NCI-H2171 (cell line): Measurements from ENCODE around the gene FKBP11.

ENCODE experiments used
- DNase-seq: peaks from one replicate; lab custom pipeline; 2025; lab: John Stamatoyannopoulos, UW

Gene FKBP11

DNA sequence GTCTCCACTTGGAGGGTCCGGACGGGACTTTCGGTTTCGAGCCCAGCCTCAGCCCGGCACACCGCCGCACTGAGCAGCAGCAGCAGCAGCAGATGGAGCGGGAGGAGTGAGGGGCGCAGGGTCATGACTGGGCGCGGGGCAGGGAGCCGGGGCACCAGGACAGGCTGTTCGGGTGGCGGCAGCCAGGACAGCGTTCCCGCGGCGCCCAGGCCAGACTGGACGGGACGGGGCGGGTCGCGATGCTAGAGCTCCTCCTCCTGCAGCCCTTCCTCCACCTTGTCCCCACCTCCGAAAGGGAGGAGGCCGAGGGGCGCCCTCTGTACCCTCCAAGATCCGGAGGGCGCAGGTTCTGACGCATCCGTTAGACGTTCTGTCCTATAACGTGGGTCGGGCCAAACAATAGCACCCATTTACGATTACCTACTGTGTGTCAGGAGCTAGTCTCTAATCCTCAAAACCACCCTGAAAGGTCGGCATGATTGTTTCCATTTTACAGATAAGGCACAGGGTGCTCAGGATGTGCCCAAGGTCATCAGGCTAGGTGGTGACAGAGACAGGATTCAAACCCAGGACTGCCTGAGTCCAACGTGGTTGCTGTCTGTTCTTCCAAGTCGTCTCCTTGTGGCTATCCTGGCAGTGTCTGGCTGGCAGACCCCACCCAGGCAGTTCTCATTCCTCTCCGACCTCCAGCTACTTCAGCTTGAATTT lies at the start of gene FKBP11:
FKBP11 (minus strand) TSS at position 189 of the 708 bp plus-strand sequence; CDS start at position 125, 64 bp downstream.
- peak; percentile 38 for DNase-seq

DNA sequence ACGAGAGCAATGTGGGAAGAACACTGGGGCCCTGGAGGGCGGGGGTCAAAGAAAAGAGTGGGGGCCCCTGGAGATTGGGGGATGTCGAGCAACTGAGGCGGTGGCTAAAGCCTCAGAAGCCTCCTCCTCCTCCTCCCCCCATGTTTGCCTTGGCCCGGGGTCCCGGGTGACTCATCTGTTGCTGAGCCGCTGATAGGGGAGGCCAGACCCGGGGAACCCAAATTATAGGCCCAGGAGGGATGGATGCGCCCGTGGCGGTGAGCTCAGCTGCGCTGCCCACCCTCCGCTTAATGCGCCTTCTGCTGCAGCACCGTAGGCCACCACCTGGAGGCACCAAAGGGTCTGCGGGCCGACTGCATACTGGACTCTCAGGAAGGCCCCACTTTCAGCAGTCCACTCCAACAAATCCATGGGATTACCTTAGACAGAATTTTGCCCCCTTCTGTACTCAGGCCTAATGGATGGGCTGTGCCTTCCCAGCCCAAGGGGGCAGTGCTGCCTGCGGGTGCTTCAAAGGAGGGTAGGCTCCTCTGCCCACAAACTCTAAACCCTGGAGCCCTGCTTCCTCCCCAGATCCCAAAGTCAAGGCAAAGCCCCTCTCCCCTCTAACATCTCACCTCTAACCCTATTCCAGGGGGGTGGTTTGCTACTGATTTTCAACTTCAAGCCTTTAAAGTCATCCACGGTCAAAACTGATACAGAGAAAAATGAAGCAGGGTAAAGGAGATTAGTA lies 48.8 kb upstream of the FKBP11 start:
- DNase-seq = no peak

DNA sequence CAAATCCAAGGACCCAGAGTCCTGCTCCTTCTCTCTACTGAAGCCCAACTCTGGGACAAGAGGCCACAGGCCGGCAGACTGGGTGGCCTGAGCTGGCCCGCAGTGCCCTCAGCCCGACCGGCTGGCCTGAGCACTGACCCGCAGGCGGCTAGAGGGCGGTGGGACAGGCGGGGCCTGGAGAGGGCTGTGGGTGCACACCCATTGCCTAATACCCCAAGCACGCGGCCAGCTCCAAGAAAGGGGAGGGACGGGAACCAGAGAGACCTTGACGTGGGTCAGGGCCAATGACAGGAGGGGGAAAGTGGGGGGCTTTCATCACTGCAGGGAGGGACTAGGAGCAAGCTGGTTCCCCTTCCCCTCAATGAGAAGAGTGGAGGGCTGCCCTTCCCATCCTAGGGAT lies 48.2 kb upstream of the FKBP11 start:
- DNase-seq = no peak

DNA sequence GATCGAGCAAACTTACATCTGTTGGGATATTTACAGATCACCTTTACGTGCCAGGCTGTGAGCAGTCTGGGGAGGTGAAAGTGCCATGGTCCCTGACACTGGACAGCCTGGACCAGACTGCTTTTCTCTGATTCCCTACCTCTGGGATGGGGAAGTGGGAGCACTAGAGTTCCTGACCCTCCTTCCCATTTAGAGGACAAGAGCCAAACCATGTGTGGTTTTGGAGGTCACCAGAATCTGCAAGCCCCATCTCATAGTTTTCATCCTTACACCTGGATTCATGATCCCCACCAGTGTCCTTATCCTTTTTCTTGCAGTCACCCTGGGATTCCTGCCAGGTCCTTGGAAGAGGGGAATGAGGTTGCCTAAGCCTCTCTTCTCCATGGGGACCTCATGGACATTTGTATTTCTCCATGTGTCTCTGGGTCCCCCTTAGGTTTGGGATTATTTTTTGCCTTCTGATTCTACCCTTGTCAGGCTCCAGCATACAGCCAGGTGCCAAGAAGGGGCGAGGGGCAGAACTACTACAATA lies 47.7 kb upstream of the FKBP11 start:
- DNase-seq = no peak

DNA sequence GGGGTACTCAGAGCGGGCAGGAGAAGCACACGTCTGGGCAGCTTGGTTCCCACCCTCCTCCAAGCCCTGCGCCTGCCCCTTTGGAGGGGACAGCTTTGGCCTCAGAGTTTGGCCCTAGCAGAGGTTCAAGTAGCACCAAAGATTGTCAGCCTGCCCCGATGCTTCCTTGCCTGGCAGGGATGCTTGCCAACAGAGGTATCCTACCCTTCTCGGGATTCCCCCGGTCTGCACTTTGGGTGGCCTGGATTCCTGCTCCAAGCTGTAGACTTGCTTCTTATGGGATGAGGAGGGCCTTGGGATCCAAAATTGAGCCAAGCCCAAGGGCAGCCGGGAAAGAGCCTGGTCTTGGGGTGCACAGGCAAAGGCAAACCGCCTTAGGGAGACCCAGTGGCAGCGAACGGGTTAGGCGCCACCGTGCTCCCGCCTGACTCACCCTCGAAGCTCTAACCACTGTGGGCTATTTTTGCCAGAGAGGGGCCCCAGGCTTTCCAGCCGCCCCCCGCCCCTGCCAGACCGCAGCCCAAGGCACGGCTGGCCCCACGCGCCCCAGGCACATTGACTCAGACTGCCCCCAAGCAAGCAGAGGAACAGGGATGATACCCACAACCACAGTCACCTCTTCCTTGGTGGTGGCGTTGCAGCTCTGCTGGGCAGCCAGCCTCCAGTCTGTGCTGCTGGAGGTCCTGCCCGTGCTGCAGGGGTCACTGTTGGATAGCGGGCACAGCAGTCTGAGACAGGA lies 47.1 kb upstream of the FKBP11 start:
- DNase-seq = no peak

DNA sequence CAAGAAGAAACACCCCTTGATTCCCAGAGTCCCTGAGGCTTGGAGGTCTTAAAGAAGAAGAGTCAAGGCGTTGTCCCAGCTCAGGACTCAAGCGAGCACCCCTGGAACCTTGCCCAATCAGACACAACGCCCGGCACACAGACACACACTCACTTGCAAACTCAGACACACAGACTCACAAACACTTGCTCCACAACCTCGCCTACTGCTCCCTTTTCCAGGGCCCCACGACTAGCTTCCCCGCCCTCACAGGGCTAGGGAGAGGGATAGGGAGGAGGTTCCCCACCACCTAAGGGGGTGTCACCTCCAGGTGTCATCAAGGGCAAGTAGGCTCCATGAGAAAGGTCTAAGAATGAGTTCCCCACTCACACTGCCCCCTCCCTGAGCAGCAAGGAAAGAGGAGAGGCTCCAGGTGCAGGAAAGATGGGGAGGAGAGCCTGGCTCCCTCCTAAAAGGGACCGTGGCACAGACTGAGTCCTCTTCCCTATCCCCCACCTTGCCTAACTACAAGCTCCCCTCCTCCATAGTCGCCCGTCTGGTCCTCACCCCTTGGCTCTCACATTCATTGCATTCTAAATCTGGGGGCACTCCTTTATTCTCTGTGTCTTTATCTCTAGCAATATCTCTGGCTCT lies 45.5 kb upstream of the FKBP11 start:
- DNase-seq = no peak

DNA sequence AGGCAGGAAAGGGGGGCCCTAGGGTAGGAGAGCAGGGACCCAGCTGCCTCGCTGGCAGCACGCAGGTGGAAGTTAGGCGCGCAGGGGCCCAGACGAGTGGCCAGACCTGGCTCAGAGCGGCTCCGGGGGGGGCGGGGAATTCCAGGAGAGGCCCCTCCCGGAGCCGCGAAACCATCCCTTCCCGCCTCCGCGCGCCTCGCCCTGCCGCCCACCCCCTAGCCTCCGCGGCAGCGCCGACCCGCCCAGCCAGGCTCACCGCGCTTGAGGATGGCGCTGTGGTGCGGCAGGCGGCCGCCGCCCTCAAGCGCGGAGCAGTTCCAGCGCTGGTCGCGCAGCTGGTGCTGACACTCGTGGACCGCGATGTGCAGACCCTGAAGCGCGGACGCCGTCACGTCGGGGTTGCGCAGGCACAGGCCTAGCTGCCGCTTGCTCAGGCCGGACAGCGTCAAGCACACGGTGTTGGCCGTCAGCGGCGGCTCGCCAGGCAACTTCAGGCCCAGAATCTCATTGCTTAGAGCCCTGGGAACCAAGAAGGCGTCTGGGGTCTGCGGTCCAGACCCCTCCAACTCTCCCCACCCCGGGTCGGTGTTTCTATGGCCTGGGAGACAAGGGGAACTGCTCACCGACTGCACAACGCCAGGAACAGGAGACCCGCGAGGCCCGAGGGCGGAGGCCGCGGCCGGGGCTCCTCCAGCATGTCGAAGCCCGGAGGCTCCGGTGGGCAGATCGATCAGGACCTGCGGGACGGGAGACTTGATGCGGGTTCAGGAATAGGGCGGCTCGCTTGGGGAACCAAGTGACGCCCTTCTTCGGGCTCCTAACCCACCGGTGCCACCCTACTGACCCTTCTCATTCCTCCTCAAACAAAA lies 44.8 kb upstream of the FKBP11 start:
- no peak for DNase-seq

DNA sequence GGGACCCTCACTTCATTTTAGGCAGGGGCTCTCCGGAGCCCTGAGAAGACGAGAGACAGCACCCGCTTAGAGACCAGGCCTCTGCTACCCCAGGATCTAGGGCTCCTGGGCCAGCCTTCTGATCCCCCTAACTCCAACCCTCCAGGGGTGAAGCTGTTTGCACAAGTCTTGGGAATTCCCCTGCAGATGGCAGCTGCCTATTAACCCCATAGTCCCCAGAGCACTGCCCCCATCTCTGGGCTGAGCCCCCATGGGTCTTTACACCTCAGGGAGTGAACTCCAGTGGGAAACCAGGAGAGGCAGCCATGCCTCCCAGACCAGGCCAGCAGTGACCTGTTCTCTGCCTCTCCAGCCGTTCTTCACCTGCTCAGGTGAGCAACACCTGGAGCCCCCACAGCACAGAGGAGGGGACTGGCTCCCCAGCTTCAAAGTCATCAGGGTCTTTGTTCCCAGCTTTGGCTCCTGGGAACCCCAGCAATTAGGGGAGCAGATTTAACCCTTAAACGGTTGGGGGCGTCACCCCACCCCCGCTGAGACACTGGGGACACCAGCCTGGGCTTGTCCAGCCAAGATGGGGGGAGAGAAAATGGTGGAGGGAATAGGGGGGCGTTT lies 44.0 kb upstream of the FKBP11 start:
- no peak for DNase-seq

DNA sequence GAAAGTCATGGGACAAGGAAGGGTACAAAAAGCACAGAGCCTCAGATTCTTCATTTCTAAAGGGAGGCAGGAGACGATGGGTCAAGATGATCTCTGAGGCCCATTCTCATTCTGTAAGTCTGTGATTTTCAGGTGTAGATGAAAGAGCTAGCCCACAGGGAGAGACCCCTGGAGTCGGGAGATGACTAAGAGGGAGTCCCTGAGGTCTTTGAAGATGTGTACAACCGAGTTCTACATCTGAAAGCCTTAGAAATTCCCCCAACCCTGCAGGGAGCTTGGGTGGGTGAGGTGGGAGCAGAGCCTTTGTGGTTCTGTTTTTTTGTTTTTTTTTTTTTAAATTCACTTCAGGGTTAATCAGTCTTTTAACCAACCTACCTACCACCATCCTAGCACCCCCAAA lies 43.2 kb upstream of the FKBP11 start:
- no peak for DNase-seq

DNA sequence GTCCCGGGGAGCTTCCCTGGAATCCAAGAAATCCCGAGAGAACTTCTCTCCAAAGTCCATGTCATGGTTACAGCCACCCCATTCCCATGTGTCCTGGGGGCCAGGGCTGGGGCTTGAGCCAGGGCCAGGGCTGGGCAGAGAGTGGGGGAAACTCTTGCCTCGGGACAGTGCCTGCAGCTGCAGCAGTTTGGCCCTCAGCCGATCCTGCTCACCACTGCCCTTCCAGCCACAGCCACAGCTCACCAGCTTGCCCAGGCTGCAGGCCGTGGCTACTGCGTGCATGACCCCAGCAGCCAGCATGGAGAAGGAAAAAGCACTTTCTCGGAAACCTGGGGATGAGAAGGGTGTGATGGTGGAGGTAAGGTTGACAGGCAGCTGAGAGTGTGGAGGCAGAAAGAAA lies 42.7 kb upstream of the FKBP11 start:
- DNase-seq = no peak

DNA sequence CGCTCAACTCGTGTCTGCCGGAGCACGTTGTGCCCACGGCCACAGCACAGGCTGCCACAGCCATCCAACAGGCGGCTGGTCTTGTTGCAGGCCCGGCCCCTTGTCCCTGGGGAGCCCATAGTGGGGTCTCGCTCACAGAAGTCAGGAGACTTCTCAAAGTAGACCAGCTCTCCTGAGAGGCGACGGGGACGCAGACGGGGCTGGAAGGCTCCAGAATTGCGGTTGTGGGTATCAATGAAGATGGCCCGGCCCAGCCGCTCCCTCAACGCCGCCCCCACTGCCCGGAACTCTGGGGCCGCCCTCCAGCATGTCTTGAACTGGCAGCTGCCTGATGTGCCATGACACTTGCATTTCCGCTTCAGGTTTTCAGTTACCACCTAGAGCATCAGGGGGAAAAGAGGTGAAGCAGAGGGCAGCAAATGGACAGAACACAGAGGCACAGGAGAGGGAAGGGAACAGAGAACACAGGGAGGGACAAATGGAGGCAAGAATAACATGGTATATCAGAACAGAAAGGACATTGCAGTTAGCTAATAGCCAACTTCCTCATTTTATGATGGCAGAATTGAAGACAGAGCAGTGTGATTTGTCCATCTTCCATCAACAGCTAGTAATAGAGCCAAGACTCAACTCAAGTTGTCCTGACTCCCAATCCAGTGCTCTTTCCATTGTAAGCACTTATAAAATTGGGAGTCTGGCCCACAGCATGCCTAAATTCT lies 41.0 kb upstream of the FKBP11 start:
- DNase-seq = no peak

DNA sequence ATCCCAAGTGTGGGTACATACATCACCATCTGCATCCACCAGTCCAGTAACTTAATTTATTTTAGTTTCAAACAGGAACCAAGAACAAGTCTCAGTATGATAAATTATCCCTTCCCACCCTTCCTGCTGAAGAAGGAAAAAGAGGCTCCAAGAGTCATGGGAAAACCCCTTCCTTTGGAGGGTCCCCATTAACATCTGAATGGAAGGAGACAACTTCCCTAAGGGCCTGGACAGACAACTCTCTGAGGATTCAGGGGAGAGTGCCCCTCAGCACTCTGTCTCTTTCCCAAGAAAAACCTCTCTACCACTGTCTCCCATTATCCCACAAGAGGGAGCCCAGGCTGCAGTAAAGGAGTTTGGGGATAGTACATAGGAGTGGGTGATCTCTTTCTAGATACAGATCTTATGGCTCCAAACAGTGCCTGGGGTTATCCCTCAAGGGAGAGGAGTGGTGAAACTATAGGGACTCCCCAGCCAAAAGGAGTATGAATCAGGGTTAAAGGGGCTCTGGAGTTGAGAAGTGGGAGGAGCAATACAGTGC lies 40.1 kb upstream of the FKBP11 start:
- no peak for DNase-seq

DNA sequence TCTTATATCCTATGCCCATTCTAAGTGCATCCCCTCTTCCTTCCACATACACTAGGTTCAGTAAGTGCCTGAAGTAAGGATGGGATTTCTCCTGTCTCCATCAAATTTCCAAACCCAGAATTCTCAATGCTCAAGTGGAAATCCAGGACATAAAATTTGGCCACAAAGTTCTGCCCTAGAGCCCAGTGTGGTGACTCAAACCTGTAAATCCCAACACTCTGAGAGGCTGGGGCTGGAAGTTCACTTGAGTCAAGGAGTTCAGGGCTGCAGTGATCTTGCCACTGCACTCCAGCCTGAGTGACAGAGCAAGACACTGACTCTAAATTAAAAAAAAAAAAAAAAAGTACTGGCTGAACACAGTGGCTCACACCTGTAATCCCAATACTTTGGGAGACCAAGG lies 36.5 kb upstream of the FKBP11 start:
- no peak for DNase-seq

DNA sequence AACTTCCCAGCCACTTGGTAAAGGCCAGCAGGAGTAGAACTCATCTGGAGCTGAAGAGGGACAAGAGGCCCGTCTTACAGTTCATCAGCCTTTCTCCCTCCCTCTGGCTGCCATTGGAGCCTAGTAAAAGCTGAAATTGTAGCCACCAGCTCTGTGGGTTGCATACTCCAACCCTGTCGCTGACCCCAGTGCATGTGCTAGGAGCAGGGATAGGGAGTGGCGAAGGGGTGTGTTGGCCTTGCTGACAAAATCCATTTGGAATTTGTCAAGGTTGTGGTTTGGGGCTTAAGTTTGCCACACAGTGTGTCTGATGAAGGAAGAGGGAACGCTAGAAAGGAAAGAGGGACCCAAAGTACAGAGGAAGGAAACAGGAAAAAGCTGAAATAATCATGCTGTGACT lies 36.0 kb upstream of the FKBP11 start:
- no peak for DNase-seq

DNA sequence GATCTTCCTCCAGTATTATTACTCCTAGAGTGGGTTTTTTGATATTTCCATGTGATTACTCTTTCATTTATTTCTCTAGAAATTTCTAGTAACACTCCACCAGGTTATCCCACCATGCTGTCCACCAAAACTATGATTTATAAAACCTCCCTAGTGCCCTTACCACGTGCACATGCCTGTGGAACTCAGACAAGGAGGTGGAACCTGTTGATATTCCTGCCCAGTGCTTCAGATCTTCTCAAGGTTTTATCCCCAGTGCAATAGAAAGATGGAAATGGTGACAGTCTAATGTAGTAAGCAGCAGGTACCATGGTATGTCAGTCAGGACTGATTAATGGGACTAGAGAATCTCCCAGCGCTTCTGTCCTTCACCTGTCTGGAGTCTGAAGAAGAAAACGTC lies 35.5 kb upstream of the FKBP11 start:
- DNase-seq = no peak

DNA sequence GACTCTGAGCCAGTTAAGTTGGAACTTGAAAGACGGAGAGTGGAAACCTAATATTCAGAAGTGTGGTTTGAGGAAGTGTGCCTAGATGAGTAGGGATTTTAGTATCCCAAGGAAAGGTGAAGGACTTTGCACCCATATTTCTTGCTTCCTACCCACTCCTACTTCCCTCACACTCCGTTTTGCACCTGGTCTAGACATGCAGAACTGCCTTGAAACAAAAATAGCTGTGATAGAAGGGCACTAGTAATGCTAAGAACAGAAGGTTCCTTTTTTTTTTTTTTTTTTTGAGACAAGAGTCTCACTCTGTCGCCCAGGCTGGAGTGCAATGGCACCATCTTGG lies 32.7 kb upstream of the FKBP11 start:
- DNase-seq = no peak

DNA sequence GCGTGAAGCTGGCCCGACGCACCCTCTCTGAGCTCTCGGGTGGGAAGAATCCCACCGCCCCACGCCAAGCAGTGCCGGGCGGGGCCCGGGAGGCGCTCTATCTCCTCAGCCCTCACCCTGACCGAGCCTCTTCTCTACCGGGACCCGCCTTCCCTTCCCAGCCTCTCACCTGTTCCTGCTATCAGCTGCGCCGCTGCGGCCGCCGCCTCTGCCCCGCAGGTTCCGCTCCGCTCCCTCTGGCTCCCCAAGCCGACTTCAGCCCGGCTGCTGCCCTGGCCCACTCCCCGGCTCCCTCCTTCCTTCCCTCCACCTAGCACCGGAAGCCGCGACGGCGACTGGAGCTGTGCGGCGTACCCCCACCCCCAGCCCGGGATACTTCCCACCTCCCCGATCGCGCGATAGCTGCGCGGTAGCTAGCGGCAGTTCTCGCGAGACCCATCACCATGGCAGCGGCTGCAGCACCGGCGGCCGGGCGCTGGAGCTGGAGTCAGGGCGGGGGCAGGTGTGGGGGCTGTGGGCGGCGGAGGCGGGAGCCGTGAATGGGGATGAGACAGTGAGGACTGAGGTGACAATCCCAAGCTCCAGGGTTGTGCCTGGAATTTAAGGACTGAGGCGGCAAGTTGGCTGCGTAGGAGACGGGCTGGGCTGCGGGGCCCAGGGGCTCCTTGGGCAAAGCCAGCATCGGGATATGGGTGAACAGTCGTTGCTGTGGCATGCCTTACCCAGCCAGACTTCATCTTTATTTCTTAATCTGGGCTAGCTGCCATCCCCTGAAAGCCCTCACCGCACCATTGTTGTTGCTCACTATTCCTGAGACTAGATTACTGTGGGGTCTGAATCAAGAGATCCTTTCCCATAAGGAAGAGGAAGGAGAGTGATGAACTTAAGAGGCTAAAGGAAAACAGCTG lies 32.1 kb upstream of the FKBP11 start, which contains the start of gene ARF3:
ARF3 (minus strand) TSS at position 347 of the 908 bp plus-strand sequence. CDS start 16,392 bp downstream, outside the sequence.
- peak; percentile 96 for DNase-seq

DNA sequence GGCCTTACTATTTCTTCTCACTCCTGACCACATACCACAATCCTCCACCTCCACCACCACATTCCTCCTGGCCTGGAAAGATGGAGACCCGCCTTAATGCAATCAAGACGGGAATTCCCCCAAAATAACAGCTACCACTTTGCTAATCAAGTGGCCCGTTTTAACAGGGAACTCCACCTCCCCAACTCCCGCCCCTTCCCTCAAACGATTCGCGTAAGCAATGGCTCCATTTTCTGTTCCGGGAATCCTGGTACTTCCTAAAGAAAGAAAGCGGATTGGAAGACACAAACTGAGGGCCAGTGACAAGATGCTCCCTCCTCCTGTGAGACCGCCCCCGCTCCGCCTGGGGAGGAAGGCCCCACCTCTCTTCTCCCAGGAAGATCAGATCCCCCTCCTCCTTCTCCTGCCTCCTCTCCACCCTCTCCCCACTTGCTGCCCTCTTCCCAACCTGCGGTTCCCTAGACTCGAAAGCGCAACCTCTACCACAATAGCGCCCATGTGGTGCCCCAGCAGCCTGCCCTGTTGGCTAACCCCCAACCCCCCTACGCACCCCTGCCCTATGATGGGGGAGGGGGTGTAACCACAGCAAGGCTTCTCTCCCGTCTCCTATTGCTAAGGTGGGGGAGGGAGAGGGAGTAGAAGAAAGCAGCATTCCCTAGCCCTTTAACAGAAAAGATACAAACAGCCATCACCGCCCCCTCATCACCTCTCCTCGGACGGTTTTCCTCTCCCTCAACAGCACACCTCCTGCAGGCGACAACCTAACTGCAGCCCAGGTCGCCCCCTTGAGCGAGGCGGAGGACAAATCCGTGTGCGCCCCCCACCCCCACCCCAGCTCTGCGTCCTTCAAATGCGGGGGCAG lies 31.2 kb upstream of the FKBP11 start:
- peak; percentile 89 for DNase-seq
